Measurements from ENCODE around the gene DENND1A. TPM values are rescaled to one million over a fixed set of nuclear protein-coding genes. Genes with fewer than 3 reads are reported as not detected.

Gene DENND1A
- total RNA-seq, 1 experiment from 2014 or later, result 42.5 TPM

DNA sequence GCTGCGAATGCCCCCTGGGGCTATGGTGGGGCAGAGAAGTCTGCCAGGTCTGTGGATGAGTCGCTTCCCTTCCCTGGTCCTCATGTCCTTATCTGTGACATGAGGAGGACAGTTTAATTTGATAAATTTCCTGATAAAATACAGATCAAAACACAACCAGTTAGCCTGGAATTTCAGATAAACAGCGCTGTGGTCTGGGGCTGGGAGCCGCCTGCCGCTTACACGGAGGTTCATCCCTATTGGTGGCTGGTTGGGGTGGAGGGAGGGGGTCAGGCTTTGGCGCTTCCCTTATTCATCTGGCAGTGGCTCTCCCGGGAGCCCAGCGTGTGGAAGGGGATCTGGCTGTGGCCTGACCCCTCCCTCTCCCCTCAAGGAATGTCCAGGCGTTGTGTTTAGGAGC is 556.0 kb downstream of the DENND1A start:
- H3K27me3 Mint-ChIP-seq (ENCODE audit: insufficient read depth, unreplicated experiment), result peaks cover 27% of the 10 kb centered on the region
- H3K4me1 Mint-ChIP-seq (ENCODE audit: insufficient read depth, unreplicated experiment), result no peaks in the 10 kb centered on the region
- TF ChIP-seq, protein P1, sequence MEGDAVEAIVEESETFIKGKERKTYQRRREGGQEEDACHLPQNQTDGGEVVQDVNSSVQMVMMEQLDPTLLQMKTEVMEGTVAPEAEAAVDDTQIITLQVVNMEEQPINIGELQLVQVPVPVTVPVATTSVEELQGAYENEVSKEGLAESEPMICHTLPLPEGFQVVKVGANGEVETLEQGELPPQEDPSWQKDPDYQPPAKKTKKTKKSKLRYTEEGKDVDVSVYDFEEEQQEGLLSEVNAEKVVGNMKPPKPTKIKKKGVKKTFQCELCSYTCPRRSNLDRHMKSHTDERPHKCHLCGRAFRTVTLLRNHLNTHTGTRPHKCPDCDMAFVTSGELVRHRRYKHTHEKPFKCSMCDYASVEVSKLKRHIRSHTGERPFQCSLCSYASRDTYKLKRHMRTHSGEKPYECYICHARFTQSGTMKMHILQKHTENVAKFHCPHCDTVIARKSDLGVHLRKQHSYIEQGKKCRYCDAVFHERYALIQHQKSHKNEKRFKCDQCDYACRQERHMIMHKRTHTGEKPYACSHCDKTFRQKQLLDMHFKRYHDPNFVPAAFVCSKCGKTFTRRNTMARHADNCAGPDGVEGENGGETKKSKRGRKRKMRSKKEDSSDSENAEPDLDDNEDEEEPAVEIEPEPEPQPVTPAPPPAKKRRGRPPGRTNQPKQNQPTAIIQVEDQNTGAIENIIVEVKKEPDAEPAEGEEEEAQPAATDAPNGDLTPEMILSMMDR (IDR thresholded peaks at IDR 0.05; ENCODE audit: unreplicated experiment), result no peak
- no peaks in the 10 kb centered on the region for H3K9me3 Mint-ChIP-seq (ENCODE audit: unreplicated experiment)
- no peak for DNase-seq (ENCODE audit: unreplicated experiment)
- H3K27ac Mint-ChIP-seq (ENCODE audit: low read depth, unreplicated experiment), result no peak overlapping the region
- peaks cover 8% of the 10 kb centered on the region for H3K36me3 Mint-ChIP-seq (ENCODE audit: insufficient read depth, unreplicated experiment)
- BruUV-seq (replicated peaks), result no TSS peak
- ChIA-PET POLR2A (no interaction called here), CTCF (interaction anchor here (1.2 kb wide), 1 partner anchor 12 kb away, joined by 3 read pairs; no protein-coding TSS in a partner anchor)
- intact Hi-C loops (cut with micrococcal nuclease), result no loop called here
- no peak overlapping the region for H3K4me3 Mint-ChIP-seq (ENCODE audit: unreplicated experiment)

DNA sequence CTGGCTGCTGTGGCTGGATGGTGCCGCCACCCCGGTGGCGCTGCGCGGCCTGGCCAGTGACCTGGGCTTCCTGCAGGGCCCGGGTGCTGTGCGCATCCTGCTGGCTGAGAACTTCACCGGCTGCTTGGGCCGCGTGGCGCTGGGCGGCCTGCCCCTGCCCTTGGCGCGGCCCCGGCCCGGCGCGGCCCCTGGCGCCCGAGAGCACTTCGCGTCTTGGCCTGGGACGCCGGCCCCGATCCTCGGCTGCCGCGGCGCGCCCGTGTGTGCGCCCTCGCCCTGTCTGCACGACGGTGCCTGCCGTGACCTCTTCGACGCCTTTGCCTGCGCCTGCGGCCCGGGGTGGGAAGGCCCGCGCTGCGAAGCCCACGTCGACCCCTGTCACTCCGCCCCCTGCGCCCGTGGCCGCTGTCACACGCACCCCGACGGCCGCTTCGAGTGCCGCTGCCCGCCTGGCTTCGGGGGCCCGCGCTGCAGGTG is 556.4 kb downstream of the DENND1A start:
- TF ChIP-seq, protein P1 (IDR thresholded peaks at IDR 0.05; ENCODE audit: unreplicated experiment), result no peak
- Mint-ChIP-seq H3K9me3 (ENCODE audit: unreplicated experiment) (no peaks in the 10 kb centered on the region), H3K4me3 (ENCODE audit: unreplicated experiment) (no peak overlapping the region), H3K4me1 (ENCODE audit: insufficient read depth, unreplicated experiment) (no peaks in the 10 kb centered on the region), H3K36me3 (ENCODE audit: insufficient read depth, unreplicated experiment) (peaks cover 8% of the 10 kb centered on the region), H3K27ac (ENCODE audit: low read depth, unreplicated experiment) (no peak overlapping the region), H3K27me3 (ENCODE audit: insufficient read depth, unreplicated experiment) (peaks cover 27% of the 10 kb centered on the region)
- DNase-seq (ENCODE audit: unreplicated experiment), result no peak
- POLR2A ChIA-PET, result no interaction called here
- CTCF ChIA-PET, result no interaction called here
- intact Hi-C loops (cut with micrococcal nuclease), result no loop called here
- no TSS peak for BruUV-seq (replicated peaks)

DNA sequence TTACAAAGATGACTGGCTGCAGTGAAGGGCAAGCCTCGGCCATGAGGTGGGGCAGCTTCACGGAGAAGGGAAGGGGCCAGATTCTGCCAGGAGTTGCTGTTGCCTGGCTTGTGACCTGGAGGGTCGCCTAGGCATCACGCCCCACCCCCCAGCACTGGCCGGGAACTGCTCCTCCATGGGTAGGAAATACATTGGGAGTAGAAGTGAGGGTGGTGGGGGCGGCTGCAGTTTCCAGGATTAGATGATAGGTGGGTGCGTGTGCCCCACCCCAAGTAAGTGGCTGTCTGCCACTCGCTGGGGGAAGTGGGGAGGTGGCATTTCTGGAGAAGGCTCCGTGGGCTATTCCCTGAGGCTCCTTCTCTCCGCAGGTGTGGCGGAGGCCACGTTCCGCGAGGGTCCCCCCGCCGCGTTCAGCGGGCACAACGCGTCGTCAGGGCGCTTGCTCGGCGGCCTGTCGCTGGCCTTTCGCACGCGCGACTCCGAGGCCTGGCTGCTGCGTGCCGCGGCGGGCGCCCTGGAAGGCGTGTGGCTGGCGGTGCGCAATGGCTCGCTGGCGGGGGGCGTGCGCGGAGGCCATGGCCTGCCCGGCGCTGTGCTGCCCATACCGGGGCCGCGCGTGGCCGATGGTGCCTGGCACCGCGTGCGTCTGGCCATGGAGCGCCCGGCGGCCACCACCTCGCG is 557.0 kb downstream of the DENND1A start:
- H3K36me3 Mint-ChIP-seq (ENCODE audit: insufficient read depth, unreplicated experiment), result peaks cover 8% of the 10 kb centered on the region
- peaks cover 27% of the 10 kb centered on the region for H3K27me3 Mint-ChIP-seq (ENCODE audit: insufficient read depth, unreplicated experiment)
- CTCF ChIA-PET, result no interaction called here
- no peak for DNase-seq (ENCODE audit: unreplicated experiment)
- H3K27ac Mint-ChIP-seq (ENCODE audit: low read depth, unreplicated experiment), result no peak overlapping the region
- H3K9me3 Mint-ChIP-seq (ENCODE audit: unreplicated experiment), result no peaks in the 10 kb centered on the region
- TF ChIP-seq, protein P1 (IDR thresholded peaks at IDR 0.05; ENCODE audit: unreplicated experiment), result no peak
- POLR2A ChIA-PET, result no interaction called here
- no peak overlapping the region for H3K4me3 Mint-ChIP-seq (ENCODE audit: unreplicated experiment)
- no peaks in the 10 kb centered on the region for H3K4me1 Mint-ChIP-seq (ENCODE audit: insufficient read depth, unreplicated experiment)
- no TSS peak for BruUV-seq (replicated peaks)
- intact Hi-C loops (cut with micrococcal nuclease), result no loop called here

DNA sequence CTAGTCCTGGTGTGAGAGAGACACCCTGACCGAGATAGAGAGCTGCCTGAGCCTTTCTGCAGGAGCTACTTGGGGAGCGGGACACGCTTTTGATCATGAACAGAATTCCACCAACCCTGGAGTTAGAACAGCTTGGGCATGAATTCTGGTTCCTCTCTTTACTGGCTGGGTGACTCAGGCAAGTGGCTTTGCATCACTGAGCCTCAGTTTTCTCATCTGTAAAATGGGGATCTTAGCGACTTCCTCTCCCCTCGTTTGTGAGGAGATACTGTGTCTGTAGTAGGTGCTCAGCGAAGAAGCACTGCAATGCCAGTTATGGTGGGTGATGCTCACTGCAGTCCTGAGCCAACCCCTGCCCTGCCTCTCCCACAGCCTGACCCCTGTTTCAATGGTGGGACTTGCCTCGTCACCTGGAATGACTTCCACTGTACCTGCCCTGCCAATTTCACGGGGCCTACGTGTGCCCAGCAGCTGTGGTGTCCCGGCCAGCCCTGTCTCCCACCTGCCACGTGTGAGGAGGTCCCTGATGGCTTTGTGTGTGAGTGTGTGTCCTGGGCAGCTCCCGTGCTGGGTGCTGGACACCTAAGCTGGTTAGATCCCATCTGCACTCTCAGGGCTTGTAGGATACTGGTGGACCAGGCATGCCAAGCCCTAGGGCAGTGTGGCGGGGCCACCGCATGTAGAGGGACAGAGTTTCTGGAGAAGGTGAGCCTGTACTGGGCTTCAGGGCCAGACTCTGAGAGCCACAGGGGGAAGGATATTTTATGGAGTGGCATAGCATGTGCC is 557.9 kb downstream of the DENND1A start:
- Mint-ChIP-seq H3K27me3 (ENCODE audit: insufficient read depth, unreplicated experiment) (peaks cover 27% of the 10 kb centered on the region), H3K9me3 (ENCODE audit: unreplicated experiment) (no peaks in the 10 kb centered on the region), H3K4me3 (ENCODE audit: unreplicated experiment) (no peak overlapping the region), H3K4me1 (ENCODE audit: insufficient read depth, unreplicated experiment) (no peaks in the 10 kb centered on the region), H3K27ac (ENCODE audit: low read depth, unreplicated experiment) (no peak overlapping the region), H3K36me3 (ENCODE audit: insufficient read depth, unreplicated experiment) (peaks cover 8% of the 10 kb centered on the region)
- DNase-seq (ENCODE audit: unreplicated experiment), result no peak
- ChIA-PET POLR2A (no interaction called here), CTCF (interaction anchor here (0.7 kb wide), 1 partner anchor 34 kb away, joined by 3 read pairs; no protein-coding TSS in a partner anchor)
- TF ChIP-seq, protein P1 (IDR thresholded peaks at IDR 0.05; ENCODE audit: unreplicated experiment), result no peak
- no TSS peak for BruUV-seq (replicated peaks)
- intact Hi-C loops (cut with micrococcal nuclease), result no loop called here
